Fibroblast of peridontal ligament (primary cell): ENCODE results near the gene SS18L1.
"Not testable (repeated sequence)": the region's sequence is repeated elsewhere in the genome, so short reads cannot be mapped to it uniquely, and the experiment has no call there.

ENCODE experiments used
- DNase-seq: peaks from one replicate; pipeline ENCODE4 v3.0.0-alpha.2; 2010; ENCODE audit errors: extremely low read depth

The SS18L1 gene

DNA sequence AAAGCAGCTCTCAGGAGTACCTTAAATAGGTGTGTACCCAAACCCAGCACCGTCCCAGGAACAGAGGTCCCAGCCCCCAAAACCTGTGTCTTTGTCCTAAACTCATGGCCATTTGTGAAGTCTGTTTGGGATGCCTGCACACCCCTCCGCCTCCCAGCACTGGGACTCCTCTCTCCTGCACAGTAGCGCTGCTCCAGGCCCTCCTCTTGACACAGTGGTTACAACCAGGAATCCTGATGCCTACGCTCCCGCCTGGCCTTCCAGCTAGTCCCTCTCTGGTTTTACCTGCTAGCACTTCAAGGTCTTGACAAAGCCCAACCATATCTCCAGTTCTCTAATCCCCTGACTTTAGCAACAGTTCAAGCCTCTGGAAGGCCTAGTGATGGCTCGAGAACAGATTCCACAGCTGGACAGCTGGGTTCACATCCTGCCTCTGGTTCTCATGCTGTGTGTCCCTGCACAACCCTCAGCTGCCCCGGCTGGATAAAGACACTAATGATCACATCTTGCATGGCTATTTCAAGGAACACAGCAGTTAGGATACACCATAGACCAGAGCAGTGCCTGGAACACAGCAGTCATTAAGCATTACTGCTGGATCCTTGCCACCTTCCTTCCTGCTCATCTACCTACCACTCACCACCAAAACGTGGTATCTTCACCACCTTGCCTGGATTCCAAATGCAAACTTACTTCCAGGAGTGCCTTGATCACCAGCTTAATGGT lies 5.9 kb upstream of the SS18L1 start:
- no peak for DNase-seq

DNA sequence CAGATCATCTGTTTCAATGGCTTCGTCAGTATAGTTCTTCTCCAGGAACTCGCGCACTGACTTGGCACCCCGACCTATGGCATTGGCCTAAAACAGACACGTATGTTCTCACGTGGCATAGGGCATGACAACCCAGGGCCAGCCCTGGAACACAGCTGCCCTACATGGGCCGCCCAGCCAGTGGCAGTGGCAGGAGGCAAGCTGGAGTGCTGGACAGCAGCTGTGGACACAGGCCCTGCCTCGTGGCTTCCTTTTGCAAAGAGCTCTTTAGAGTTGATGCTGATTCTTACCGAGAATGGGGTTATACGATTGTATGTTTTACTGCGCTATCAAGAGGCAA lies 5.4 kb upstream of the SS18L1 start:
- DNase-seq: no peak

DNA sequence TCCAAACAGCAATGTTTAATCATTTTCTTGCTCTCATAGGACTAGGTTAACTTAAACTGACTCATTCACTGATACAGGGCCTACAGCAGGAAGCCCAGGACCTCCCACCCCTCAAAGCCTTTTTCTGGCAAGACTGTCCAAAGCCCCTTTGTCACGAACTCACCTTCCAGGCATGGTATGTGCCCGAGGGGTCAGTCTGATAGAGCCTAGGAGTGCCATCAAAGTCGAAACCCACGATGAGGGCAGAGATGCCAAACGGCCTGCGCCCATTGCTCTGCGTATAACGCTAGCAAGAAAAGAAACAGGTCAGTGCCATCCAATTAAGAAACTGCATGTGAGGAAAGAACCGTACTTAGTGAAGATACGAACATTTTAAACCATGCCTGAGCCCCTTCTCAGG lies 4.7 kb upstream of the SS18L1 start:
- no peak for DNase-seq

DNA sequence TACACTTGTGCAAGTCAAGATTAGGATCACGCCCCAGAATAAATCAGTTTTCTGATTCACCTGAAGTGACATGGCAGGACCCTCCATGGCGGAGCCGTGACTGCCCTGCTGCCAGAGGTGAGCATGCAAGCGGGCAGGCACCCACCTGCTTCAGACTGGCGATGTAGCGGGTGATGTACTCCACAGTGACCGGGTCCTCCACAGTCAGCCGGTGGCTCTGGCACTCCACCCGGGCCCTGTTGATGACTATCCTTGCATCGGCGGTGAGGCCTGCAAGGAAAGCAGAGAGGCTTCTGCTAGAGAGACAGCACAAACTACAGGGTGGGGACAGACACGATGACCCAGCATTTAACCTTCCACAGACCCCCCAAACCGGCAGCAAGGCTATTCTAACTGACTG lies 3.9 kb upstream of the SS18L1 start:
- DNase-seq: no peak

DNA sequence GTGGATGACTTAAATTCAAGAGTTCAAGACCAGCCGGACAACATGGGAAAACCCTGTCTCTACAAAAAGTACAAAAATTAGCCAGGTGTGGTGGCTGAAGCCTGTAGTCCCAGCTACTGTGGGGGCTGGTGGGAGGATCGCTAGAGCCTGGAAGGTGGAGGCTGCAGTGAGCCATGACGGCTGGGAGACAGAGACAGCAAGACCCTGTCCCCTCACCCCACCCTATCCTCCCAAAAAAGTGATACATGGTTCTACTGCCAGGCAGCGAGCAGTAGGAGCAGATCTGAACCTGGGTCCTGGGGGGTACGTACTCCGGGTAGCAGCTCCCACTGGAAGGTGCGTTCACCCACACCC lies 2.5 kb upstream of the SS18L1 start:
- DNase-seq: no peak

DNA sequence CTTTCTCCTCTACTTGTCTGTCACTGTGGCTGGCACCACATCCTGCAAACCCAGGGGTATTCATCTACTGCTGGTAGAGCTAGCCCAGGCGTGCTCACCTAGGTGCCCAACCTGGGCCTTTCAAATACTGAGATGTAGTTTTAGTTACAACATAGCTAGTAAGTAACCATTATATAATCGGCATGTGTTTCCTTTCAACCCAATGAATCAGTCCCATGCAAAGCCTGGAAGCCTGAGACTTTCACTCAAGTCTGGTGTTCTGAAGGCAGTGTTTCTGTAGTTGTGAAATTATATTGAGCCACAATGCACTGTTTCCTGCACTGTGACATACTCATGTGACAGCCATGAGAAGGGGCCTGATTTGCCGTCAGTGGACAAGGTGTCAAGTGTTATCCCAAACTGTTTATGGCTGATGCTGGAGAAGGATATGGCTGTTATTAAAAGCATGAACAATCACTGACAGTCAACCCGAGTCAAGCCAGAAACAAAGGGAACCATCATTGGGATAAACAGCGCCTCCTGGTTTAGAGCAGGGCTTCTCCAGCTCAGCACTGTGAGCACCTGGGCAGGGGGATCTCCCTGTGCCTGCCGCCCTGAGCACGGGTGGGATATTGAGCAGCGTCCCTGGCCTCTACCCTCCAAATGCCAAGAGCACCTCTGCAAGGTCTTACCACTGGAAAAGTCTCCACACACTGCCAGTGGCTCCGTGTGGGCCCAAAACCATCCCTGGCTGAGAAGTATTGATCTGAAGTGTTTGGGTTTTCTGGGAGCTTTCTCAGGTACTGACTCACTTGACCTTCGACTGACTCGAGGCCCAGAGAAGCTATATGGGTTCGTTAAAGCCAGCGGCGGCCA lies 1.9 kb upstream of the SS18L1 start:
- DNase-seq: peak; percentile 59

DNA sequence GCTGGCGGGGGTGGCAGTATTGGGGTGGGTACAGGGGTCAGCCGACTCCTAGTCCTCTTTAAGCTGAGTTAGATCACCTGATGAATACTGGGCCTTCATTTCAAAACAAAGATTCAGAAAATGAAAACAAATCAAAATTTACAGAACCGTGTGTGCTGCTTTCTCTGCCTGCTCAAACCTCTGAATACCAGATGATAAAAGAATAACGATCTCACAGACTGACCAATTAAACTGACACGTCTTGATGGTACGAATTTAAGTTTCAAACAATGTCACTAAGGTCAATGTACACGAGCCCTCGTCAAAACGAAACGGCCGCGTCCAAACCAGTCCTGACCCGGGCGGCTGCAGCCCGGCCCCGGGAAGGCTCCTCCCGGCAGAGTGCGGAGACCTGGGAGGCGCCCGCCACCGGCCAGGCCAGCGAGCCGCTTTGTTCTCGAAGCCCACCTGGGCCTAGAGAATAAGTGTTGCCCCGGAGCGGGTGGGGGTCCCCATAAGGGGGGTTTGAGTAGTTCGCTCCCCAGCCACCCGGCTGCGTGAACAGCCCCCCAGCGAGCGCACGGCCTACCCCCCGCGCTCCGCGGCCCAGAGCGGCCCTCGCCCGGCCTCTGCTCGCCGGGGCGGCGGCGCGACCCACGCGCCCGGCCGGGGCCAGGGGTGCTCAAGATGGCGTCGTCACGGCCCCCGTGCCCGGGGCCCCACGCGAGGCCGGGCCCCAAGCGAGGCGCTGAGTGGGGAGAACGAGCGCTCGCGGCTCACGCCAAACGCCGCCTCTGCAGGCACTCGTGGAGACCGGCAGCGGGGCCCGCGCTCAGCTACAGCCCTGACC lies 1.1 kb upstream of the SS18L1 start:
- DNase-seq: no peak

DNA sequence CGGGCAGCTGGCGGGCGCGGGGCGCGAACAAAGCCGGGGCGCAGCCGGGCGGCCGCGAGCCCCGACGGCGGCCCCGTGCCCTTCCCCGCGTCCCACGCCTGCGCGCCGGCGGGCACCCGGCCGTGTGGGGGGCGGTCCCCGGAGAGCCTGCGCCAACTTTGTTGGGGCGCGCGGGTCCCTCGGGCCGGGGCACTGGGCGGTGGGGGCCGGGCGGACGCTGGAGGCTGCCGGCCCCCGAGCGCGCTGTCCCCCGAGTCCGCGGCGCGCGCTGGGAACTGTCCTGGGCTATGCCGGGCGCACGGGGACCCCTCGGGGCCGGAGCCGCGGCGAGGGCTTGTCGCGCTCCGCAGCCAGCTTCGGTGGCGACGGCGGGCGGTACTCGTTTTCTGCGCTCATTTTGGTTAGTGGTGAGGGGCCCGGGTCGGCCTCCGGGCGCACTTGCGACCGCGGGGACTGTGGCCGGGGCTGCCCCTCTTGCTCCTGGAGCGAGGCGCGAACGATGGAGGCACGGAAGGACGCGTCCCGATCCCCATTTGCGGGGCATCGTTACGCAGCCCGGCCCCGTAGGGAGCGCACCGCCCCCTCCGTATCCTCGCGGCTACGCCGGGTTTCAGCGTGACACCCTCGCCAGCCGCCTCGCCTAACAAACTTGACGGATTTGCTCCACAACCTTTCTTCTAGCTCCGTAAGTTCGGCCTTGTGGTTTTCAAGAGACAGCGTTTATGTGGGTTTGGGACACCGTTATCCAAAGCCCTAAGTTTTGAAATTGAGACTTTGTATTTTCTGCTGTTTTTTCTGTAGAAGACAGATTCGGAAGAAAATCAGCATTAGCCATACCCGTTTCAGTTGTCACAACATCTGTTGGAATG lies 622 bp downstream of the SS18L1 start:
- DNase-seq: peak; percentile 49

DNA sequence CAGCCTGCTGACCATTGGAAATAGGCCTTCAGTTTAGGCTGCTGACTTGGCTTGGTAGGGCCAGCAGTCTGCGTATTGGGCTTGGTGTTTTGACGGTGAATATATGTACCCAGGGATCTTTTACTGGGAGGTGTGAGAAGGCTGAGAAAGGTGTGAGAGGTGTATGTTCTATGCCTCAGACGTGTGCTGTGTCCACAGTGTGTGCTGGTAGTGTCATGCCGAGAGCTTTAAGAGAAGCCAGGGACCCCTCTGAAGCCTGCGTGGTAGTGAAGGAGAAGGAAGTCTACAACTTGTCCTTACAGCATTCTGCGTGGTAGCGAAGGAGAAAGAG lies 2.1 kb downstream of the SS18L1 start:
- no peak for DNase-seq

DNA sequence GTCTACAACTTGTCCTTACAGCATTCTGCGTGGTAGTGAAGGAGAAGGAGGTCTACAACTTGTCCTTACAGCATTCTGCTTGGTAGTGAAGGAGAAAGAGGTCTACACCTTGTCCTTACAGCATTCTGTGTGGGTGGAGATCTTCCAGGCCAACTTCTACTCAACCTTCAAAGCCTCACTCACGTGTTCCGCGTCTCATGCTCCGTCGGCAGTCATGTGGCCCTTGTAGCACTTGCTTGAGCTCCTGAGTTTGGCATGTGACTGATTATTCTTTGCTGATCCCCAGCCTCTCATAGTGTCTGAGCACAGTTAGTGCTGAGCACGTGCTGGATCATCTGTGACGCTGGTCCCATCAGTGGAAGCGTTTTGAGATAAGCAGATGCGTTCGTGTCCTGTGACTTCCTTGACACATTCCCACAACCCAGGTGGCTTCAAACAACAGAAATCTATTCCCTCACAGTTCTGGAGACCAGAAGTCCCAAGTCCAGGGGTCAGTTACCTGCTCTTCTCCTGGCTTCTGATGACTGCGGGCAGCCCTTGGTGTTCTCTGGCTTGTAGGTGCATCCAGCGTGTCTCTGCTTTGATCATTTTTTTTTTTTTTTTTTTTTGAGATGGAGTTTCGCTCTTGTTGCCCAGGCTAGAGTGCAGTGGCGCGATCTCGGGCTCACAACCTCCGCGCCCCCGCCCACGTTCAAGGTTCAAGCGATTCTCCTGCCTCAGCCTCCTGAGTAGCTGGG lies 2.6 kb downstream of the SS18L1 start:
- DNase-seq: no peak

DNA sequence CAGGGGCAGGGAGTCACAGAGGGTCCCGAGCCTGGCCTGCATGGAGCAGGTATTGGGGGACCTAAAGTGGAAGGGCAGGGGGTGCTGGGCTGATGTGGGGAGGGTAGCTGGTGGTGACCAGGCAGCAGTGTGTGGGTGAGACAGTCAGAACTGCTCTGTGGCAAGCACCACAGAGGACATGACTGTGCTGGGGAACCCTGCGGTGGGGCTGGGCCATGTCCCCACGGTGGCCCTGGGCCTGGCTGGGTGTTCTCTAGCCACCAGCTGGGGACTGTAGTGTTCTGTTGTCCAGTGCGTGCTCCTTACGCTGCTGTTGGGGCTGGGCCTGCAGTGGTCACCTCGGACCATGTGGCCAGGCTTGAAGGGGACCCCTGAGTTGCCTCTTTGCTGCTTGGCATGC lies 3.6 kb downstream of the SS18L1 start:
- no peak for DNase-seq

DNA sequence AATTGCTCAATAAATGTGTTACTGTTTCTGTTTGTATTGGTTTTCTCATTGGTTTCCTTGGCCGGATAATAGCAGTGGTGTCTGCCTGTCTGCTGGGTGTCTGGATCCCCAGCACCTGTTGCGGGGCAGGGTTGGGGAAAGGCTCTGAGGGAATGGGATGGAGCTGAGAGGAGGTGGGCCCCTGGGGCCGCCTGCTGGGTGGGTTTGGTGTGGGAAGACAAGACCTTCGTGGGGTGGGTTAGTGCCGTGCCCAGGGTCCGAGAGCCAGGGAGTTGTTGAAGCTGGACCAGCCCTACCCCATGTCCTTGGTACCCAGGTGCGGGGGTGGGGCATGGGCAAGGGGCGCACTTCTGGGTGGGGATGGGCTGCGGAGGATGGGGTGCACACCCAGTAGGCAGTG lies 4.0 kb downstream of the SS18L1 start:
- no peak for DNase-seq

DNA sequence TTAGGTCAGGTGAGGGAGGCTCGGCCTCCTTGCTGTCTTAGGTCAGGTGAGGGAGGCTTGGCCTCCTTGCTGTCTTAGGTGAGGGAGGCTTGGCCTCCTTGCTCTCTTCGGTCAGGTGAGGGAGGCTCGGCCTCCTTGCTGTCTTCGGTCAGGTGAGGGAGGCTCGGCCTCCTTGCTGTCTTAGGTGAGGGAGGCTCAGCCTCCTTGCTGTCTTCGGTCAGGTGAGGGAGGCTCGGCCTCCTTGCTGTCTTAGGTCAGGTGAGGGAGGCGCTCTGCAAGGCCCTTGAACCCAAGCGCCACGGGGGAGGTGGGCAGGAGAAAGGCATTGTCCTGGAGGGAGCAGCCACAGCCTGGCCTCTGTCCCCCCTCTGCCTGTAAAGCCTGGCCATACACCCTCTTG lies 4.8 kb downstream of the SS18L1 start:
- DNase-seq: not testable (repeated sequence)

DNA sequence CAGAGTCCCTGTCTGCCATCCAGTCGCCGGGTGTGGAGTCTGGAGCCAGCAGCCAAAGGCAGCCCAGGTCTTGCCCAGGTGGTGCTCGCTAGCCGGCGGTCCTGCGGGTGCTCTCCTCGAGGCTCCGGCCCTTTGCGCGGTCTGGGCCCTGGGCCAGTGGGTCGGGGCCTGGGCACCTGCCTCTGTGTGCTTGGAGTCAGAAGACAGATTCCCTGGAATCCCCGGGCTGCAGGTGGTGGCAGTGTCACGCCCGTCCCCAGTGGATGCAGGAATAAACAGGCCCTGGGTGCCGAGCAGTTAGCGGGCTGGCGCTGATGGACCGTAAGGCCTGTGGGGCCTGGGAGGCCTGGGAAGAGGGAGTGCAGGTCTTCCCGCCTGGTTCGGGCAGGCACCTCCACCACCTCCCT lies 5.3 kb downstream of the SS18L1 start:
- no peak for DNase-seq

DNA sequence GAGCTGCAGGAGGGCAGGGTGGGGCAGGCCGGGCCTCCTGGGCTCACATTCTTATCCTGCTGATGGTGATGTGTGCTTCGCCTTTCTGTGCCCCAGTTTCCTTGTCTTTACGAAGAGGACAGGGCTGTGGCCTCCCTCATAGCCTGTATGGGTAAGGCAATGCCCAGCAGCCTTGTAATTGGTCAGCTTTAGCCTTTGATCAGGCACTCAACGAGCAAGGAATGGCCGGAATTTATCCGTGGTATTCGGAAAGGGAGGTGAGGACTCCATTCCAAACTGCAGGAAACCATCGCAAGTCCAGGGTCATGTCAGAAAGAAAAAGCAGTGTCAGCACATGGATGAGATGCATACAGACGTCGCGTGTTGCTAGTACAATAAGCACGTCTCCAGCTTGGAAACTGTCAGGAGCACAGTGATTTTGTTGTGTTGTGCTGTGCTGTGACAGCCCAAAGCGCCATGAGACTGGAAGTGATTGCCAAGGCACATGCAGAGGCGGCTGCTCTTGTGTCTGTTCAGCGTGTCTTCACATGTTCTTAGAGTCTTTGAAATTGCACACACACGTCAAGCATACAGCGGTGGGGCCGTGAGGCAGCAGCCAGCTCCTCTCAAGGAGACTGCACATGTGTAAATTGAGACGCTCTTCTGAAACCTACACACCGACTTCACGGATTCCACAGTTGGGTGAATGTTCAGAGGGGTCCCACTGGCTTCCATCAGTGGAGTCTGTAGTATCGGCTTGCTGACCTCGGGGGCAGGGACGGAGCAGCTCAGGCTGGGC lies 6.2 kb downstream of the SS18L1 start:
- DNase-seq: no peak

DNA sequence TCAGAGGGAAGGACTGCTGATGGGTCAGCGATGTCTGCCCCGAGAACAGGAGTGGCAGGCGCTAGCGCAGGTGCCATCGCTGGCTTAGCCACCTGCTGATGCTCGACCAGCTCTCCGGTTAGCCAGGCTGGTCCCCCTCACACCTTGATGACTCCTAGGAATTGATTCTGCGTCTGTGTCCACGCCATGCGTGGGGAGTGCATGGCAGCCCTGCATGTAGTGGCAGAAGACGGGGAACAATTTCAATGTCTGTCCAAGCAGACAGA lies 6.7 kb downstream of the SS18L1 start:
- DNase-seq: no peak

DNA sequence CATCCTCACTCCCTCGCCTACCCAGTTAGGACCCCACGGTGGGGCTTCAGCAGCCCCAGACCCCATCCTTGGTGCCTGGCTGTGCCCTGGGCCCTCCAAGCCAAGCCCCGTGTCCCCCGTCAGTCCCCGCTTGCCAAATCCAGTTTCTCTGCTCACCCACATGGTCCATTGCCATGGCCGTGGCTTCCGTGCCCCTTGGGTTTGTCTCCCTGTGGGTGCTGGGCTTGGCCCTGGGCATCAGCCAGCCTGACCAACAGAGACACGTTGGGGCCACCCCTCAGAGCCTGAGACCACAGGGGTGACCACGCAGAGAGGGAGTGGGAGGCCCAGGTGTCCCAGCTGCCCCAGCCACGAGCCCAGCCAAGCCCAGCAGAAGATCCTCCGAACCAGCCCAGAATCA lies 7.7 kb downstream of the SS18L1 start:
- no peak for DNase-seq

DNA sequence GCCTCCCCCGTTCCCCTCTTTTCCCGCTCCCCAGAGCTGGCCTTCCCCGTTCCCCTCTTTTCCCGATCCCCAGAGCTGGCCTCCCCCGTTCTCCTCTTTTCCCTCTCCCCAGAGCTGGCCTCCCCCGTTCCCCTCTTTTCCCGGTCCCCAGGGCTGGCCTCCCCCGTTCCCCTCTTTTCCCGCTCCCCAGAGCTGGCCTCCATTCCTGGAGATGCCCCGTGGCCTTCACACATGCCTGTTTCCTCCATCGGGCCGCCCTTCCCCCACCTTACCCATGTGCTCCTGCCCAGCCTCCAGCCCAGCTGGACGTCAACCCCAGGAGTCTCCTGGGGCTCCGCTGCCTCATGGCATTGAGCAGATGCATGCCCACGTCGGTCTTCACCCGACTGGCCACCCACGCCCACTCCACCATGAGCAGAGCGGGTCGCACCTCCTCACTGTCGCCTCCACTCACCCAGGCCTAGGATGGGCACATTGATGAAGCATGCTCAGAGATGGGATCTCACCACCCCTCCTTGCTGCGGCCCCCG lies 8.3 kb downstream of the SS18L1 start:
- no peak for DNase-seq

DNA sequence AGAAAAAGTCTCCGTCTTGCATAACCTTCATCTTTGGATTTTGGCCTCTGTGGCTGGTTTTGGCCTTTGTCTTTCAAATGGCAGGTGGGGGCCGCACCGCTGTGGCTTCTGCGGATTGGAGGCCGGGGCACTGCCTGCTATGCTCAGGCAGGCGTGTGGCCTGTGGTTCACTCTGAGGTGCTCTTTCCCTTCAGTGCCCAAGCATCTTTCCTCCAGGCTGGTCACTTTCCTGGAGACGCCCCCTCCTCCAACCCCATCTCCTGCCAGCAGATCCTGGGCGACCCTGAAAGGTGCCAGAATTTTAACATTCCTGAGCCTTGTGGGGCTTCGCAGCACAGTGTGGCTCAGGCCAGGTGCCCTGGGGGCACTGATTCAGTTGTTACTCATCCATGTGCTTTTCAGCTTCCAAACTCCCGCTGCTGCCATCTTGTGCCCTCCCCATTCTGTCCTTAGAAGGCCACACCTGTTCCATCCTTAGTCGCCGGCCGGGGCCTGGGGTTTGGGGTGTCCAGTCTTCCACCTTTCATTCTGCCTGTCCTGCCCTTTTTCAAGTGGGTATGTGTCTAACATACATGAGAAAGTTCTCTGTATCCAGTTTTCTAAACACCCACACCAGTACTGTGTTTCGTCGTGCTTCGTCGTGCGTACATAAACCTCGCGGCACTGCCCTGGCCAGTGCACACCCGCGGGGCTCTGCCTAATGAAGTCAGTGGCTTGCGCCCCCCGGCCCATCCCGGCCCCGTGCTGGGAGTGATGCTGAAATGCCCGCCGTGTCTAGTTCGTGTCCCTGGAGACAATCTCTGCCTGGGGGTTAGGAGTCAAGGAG lies 12.1 kb downstream of the SS18L1 start:
- DNase-seq: no peak

DNA sequence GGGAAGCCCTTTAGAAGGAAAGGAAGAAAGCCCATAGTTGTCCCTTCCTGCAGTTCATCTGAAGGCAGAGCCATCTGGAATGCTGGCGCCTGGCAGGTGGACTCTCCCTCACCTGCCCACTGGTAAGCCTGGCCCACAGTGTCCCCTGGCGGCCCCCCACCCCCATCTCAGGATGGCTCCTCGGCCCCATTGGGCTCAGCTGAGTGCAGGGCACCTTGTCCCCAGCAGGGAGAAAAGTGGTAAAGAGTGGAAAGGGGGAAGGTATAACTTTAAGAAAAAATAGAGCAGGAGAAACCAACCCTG lies 12.6 kb downstream of the SS18L1 start:
- DNase-seq: no peak
